NCI-H1092 (cell line): ENCODE results near the gene SLC46A3.
"Not testable (repeated sequence)": the region's sequence is repeated elsewhere in the genome, so short reads cannot be mapped to it uniquely, and the experiment has no call there.

Source experiments
- DNase-seq: peaks from one replicate; lab custom pipeline; 2025; lab: John Stamatoyannopoulos, UW

The SLC46A3 gene, protein sequence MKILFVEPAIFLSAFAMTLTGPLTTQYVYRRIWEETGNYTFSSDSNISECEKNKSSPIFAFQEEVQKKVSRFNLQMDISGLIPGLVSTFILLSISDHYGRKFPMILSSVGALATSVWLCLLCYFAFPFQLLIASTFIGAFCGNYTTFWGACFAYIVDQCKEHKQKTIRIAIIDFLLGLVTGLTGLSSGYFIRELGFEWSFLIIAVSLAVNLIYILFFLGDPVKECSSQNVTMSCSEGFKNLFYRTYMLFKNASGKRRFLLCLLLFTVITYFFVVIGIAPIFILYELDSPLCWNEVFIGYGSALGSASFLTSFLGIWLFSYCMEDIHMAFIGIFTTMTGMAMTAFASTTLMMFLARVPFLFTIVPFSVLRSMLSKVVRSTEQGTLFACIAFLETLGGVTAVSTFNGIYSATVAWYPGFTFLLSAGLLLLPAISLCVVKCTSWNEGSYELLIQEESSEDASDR

DNA sequence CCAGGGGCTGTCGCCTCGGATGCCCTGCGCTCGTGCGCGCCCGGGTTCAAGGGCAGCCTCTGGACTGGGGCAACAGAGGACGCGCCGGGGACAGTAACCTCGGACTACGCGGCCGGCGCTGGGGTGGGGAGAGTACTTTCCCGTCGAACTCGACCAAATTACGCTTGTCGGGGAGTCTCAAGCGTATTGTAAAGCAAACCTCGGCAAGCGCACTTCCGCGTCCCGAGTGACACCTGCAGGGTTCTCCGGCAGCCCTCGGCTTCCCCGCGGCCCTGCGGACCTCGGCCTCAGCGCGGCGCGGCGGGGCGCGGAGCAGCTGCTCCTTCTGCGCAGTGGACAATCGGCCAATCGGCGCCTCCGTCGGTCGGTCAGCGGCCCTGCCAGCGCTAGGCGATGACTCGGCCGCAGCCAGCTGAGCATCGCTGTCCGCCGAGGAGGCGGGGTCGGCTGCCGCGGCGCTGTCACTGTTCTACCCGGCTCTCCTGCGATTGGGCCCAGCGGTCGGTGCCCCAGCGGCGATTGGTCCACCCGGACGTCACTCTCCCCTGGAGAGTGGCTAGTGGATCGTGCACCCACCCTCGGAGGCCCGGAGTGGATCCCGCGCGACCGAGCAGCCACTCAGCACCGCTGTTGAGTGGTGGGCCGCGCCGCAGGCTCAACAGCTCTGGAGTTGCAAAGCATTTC is at the start of gene SLC46A3:
TSS of gene SLC46A3 (minus strand) at position 428 of the 684 bp plus-strand sequence. CDS start 972 bp downstream, outside the sequence.
- DNase-seq: peak; percentile 94

DNA sequence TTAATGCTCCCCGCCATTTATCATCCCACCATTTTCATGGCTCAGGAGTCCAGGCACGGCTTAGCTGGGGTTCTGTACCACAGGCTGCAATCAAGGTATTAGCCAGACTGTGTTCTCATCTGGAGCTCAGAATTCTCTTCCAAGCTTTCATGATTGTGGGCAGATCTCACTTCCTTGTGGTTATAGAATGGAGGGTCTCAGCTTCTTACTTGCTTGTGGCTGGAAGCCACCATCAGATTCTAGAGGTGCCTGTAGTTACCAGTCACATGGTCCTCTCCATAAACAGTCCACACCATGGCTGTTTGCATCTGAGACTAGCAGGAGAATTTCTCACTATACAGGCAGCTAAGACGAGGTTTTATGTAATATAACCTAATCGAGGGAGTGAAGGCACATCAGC is 45.1 kb upstream of the SLC46A3 start:
- no peak for DNase-seq

DNA sequence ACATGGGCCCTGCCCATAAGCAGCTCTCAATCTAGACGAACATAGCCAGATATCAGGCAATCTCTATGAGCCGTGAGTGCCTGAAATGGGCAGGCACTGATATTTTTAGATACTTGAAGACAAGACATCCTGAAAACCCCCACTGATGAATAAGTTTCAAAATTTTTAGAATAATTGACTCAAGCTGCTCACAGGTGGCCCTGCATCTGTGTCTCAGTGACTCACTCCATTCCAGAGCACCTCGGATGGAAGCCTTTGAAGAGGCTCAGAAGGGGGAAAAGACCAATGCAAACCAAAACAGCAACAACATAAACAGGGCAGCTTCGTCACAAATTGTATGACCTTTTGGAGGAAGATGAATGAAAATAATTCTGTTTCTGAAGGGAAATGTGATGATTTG is 42.8 kb upstream of the SLC46A3 start:
- DNase-seq: no peak

DNA sequence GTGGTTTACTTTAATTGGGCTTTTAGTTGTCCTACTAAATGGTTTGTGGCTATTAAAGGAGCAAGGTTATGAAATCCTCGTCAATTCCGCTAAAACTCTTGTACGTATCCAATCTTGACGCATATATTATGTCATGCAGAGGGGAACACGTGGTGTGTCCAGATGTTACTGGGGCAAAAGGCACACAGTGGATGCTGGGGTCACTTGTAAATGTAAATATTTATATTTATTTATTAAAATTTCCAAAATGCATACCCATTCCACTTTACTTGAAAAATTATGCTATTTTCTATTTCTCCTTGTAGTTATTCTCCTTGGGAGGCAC is 36.7 kb upstream of the SLC46A3 start:
- DNase-seq: no peak

DNA sequence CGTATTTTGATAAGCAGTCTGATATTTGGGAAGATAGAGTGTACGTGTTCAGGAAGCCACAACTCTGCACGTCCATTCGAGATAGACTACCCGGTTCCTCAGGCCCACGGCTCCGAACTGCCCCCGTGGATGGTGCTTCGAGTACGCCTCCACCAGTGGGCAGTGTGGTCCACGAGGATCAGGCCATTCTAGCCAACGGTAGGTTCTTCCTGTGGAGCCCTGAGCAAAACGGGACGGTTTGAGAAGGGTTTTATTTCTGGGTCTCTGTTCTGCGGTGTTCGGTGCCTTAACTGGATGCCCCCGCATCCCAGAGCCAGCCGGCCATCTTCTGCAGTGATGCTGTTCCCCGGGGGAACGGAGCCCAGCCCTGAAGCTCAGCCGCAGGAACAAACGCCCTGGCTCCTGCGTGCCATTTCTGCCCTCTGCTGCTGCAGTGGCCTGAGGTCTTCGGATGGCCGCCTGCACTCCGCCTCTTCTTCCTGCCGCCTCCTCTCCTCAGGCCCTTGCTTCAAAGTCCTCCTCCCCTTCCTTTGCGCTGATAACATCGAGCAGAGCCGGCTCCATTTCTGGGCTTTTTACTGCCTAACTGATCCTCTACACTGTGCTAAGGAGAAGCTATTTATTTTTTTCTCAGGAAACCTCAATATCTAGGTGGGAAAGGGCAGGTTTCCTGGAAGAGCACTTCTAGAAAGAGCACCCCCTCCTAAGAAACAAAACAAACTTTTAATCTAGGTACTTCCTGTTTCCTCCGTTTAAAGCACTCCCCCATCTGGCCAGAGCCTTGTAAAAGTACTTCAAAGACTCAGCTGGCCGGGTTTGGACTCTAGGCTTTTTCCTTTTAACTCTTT is 36.2 kb upstream of the SLC46A3 start:
- no peak for DNase-seq

DNA sequence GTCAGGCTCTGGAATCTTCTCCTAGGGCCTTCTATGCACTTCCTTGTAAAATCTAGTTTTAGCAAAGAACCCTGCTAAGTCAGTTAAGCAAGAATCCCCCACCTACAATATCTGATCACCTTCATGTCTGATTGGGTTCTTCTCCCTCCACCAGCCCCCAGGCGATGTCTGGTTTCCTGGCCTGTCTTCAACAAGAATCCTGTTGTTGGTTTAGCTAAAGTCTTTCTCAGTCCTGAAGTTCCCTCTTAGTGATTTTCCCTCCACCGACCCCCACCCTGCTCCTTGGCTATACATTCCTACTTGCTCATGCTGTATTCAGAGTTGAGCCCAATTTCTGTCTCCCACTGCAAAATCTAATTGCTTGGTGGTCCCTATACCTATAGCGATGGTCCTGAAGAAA is 35.2 kb upstream of the SLC46A3 start:
- no peak for DNase-seq

DNA sequence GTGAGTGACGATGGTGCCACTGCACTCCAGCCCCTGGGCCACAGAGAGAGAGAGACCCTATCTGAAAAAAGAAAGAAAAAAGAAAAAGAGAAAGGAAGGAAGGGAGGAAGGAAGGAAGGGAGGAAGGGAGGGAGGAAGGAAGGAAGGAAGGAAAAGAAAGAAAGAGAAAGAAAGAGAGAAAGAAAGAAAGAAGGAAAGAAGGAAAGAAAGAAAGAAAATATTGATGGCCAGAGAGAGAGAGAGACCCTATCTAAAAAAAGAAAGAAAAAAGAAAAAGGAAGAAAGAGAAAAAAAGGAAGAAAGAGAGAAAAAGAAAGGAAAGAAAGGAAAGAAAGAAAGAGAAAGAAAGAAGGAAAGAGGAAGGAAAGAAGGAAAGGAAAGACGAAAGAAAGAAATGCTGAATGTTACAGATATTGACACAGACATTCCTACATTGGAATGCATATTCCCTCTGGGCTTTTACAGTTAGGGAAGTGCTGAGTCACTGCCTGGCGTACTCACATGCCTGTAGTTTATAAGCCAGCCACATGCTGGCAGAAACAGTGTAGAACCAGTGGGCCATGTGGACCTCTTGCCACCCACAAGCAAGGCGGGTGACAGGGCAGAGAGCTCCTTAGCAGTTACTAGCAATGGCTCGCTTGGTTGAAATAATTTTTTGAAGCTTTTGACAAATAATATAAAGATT is 34.6 kb upstream of the SLC46A3 start:
- DNase-seq: no peak

DNA sequence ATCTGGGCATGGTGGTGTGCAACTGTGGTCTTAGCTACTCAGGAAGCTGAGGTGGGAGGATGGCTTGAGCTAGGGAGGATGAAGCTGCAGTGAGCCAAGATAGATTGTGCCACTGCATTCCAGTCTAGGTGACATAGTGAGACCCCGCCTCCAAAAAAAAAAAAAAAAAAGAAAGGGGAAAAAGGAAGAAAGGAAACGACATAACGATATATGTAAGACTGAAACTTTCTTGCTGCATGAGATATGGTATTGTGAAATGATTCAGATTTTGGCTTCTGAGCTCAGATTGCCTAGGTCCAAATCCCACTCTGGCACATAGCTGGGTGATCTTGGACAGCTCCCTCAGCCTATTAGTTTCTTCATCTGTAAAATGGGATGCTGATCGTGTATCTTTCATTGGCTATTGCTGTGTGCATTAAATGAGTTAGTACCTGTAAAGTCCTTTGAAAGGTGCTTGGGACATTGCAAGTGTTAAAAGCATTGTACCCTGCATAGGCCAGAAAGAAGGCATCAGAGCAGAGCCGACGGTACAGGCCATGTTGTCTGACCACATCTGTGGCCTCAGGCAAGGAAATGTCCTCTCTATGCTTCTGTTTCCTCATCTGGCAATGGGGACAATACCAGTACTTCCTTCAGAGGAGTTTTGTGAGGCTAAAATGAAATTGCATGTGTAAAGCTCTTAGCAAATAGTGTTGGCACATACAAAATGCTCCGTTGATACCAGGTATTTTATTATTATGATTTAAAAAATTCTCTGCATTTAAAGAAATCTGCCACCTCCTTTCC is 32.6 kb upstream of the SLC46A3 start:
- no peak for DNase-seq

DNA sequence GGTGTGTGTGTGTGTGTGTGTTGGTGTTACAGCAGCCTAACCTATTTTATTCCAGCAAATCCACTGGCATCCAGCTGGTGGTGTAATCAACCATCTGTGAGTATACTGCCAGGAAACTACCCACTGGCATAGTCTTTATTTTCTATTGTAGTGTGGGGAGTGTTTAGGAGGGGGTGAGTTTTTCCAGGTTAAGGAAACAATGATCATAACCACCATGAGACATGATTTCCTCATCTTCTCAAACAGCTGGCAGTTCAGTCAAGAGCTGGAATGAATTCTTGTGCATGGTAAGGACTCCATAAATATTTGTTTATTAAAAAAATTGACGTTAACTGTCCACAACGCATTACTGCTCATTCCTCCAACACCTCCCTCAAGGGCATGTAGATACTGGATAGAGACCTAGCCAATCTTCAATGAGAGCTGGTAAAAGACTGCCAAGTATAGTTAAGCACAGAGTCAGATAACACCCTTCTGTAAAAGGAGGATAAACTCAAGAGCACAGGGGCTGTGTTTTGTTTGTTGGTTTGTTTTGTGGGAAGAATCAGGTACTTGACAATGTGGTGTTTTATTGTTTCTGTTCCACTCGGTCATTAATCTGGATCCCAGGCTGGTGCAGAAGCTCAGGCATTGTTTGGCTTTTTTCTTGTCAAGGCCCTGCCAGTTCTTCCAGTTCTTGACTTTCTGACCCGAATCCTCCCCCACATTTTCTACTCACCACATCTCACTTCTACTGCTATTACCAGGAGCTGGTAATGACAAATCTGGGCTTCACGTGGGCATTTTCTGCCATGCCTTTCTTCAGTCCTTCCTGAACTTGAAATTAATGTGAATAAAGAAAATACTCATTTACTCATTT is 31.6 kb upstream of the SLC46A3 start:
- DNase-seq: no peak

DNA sequence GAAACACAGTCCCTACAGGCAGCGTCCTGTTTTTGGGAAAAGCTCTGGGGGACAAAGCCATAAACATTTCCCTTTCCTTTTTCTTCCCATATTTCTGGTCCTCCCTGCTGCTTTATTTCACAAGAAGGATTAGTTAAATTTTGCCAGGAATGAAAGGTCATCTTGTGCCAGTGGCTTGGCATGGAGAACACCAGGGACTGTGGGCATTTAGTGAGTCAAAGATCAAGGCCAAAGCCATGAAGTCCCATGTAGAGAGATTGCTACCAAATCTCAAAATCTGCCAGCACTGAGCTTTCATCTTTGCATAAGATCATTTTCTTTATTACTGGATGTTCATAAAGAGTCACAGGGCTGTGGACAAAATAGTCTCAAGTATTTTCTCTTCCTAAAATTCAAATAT is 29.1 kb upstream of the SLC46A3 start:
- DNase-seq: no peak

DNA sequence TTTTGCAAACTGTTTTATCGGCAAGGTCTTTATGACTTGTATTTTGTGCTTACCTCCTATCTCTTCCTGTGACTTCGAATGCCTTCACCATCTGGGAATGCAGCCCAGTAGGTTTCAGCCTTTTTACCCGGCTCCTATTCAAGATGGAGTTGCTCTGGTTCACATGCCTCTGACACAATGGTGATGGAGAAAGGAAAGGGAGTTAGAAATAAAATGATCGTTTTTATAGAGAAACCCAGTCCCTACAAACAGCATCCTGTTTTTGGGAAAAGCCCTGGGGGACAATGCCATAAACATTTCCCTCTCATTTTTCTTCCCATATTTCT is 27.5 kb upstream of the SLC46A3 start:
- no peak for DNase-seq

DNA sequence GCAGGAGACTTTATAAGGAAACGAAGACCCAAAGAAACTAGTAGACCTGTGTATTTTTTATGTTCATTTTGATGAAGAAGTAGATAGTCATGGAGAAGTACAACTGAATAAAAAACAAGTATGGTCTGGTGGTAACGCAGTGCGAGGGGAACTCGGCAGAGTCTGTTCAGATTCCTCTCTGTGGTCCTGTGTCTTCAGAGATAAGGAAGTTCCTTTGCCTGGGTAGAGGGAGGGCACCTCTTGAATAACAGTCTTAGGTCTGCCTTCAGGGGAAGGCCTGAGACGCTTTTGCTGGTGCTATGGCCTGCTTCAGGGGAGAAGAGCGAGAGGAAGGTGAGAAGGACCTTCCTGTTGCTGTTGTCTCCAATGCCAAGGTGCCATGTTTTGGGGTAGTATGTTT is 25.9 kb upstream of the SLC46A3 start:
- DNase-seq: no peak

DNA sequence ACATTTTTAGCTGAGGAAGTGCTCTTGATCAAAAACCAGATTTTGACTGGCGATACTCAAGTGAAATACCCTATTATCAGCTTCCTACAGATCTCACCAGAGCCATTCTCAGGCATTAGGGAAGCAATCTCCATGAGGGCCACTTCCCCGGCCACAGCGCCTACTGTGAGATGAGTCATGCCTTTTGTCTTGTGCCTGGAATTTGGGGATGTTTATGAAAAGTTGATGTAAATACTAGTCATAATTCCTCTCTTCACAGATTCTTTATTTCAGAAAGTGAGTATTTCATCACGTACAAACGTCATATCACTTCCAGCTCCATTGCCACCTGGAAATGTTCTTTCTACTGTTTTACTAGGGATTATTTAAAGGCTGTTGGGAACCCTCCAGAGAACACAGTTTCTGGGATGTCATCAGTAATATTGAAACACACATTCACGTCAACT is 25.3 kb upstream of the SLC46A3 start:
- no peak for DNase-seq

DNA sequence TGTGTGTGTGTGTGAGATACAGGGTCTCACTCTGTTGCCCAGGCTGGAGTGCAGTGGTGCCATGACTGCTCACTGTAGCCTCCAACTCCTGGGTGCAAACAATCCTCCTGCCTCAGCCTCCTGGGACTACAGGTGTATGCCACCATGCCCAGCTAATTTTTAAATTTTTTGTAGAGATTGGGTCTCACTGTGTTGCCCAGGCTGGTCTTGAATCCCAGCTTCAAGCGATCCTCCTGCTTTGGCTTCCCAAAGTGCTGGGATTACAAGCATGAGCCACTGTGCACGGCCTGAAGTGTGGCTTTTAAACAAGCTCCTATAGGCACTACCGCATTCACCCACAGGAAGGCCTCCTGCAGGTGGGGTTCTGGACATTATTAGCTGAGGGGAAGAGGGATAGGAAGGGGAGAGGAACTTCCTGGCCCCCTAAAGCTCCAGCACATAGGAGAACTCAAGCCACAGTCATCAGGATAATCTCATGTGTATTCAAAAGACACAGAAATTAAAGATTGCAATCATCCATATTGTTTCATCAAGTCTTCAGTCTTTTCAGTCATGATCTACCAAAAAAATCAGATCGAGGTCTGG is 24.8 kb upstream of the SLC46A3 start:
- no peak for DNase-seq

DNA sequence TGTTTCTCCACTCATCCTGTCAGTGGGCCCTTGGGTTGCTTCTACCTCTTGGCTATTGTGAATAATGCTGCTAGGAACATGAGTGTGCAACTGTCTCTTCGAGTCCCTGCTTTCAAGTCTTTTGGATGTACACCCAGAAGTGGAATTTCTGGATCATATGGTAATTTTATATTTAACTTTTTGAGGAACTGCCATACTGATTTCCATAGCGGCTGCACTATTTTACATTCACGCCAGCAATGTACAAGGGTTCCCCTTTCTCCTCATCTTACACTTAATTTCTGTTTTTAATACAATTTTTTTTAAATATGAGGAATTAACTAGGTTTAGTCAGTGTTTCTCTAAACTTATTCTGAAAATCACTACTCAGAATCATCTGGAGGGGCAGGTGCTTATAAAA is 24.2 kb upstream of the SLC46A3 start:
- no peak for DNase-seq

DNA sequence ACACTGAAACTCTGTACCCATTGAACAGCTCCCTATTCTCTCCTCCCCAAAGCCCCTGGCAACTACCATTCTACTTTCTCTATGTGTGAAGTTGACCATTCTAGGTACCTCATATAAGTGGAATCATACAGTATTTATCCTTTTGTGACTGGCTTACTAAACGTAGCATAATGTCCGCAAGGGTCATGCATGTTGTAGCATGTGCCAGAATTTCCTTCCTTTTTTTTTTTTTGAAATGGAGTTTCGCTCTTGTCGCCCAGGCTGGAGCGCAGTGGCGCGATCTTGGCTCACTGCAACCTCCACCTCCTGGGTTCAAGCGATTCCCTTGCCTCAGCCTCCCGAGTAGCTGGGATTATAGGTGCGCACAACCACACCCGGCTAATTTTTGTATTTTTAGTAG is 23.7 kb upstream of the SLC46A3 start:
- DNase-seq: not testable (repeated sequence)

DNA sequence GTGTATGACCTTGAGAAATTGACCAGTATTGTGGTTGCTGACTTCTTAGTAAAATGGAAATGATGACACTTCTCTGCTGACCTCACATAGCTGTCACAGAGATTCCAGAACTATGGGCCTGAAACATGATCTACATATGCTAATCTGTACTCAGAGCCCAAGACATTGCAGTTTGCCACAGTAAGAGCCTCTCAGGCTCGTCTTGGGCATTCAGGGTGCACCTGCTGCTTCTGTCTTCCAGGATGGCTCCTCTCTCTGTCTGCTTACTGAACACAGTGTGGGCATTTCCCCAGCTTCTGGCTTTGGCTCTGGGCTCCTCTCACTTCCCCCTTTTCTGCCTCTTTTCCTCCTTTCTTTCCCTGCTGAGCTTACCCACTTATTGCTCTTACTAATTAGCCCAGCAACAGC is 22.3 kb upstream of the SLC46A3 start:
- DNase-seq: no peak

DNA sequence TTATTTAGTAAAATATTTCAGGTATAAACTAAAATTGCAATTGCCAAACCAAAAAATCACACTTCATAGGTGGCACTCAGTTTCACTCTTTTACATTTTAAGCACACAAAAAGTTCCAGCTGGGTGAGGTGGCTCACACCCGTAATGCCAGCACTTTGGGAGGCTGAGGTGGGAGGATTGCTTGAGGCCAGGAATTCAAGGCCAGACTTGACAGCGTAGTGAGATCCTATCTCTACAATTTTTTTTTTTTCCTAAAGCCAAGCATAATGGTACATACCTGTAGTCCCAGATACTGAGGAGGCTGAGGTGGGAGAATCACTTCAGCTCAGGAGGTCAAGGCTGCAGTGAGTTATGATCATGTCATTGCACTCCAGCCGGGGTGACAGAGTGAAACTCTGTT is 20.6 kb upstream of the SLC46A3 start:
- no peak for DNase-seq

DNA sequence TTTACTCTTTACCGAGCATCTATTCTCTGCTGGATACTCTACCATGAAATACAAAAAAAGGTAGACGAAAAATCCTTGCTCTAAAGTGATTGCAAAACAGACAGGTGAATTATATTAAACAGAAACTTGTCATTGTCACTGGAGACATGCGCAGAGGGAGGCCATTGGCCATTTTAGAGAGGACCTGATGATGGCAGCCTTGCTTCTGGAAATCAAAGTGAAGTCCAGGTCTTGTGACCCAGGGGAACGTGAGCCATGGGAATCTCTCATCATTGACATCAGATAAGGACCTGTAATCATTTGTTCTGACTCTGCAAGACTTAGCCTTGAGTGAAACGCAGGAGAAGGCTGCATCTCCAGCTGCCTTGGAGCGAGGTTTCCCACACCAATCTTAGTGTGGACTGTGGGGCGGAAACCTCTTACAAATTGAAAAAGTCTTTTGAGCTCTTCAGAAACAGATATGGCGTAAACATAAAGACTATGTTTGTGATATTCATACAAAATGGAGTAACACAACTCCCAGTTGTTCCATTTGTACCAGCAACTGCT is 16.8 kb upstream of the SLC46A3 start:
- DNase-seq: no peak

DNA sequence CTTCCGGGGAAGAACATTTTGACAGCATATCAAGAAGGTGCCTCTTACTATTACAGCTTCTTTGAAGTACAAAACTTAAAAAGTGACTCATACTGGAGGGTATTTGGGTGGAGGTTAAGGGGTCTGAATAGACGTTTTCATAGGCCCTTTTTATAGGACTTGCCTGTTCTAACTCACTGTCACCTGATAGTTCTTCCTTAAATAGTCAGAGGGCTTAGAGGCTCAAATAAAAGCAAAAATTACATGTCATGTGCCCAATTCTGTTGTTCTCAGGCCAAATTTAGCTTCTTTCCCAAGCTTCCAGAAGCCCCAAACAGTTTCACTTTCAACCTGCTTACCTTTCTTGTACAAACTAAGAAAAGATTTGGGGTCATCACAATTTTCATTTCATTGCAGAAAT is 16.1 kb upstream of the SLC46A3 start:
- no peak for DNase-seq
